Measurements from ENCODE around the gene SOX8. TPM values are rescaled to one million over a fixed set of nuclear protein-coding genes. Genes with fewer than 3 reads are reported as not detected.

SOX8 gene
- total RNA-seq, 1 experiment from 2014 or later: not detected

DNA sequence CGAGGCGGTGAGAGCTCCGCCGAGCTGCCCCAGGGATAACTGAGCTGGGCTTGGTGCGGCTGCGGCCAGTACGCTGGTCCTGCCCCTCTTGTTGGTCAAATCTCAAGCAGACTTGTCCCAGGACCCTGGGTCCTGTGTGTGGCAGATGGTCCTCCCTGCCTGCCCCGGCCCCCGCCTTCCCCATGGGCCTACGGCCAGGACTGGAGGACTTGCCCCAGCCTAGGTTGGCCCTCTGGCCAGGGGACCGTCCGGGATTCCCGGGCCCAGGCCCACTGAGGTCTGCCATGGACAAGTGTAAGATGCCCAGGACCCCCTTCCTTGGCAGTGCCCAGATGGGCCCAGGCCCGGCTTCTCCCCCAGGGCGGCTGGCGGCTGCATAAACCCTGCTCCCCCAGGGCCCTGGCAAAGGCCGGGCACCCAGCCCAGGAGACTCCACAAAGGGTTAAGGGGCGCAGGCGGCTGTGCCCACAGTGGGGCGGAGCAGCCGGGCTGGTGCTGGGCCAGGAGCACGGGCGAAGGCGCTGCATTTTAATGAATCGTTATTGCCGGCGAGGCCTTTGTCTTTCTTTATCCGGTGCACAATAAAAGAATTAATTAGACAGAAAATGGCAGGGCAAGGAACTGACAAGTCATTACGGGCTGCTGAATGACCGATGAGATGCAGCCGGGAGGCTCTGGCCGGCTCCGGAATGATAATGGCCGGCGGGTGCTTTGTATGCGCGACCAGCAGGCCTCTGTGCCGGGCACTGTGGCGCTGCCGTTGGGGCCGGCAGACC lies 9.1 kb downstream of the SOX8 start:
- H3K79me2 ChIP-seq (ENCODE audit: low read length): no peaks in the 10 kb centered on the region
- H2AFZ ChIP-seq (ENCODE audit: low read length): no peak overlapping the region
- no peaks in the 10 kb centered on the region for H3K4me1 ChIP-seq (ENCODE audit: low read length)
- no peaks in the 10 kb centered on the region for H3K36me3 ChIP-seq (ENCODE audit: insufficient read depth, low read length)
- H3K4me2 ChIP-seq (ENCODE audit: low read depth, low read length, poor library complexity, severe bottlenecking): no peak overlapping the region
- H3K9me3 ChIP-seq (ENCODE audit: low read length): no peaks in the 10 kb centered on the region
- no peaks in the 10 kb centered on the region for H3K27me3 ChIP-seq (ENCODE audit: low read length)
- H4K20me1 ChIP-seq (ENCODE audit: insufficient read depth, low read depth, low read length): no peaks in the 10 kb centered on the region
- no peaks in the 10 kb centered on the region for H3K9me2 ChIP-seq (replicated peaks; ENCODE audit: insufficient read depth, low read length)
- no peak overlapping the region for H3K27ac ChIP-seq (ENCODE audit: low read length)
- H3K4me3 ChIP-seq (ENCODE audit: low read length): no peak overlapping the region
- DNase-seq: no peak
- no peak overlapping the region for H3K9ac ChIP-seq (ENCODE audit: low read length)

DNA sequence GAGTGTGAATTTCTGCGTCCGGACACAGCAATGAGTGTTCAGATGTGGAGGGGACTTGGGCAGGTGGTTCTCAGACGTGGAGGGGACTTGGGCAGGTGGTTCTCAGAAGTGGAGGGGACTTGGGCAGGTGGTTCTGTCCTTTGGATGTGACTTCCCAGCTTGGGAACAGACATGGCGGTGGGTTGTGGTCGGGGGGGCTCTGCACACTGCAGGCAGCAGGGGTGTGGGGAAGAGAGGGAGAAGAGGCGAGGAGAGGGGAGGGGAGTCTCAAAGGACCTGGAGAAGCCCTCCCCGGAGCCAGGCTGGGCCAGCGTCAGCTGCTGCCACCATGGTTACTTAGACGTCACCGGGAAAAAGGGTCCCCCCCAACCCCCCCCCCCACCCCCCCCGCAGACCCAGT lies 9.8 kb downstream of the SOX8 start:
- DNase-seq: no peak
- Histone ChIP-seq H3K79me2 (ENCODE audit: low read length) (no peaks in the 10 kb centered on the region), H3K9ac (ENCODE audit: low read length) (no peak overlapping the region), H3K4me1 (ENCODE audit: low read length) (no peaks in the 10 kb centered on the region), H3K4me3 (ENCODE audit: low read length) (no peak overlapping the region), H3K27ac (ENCODE audit: low read length) (no peak overlapping the region), H3K4me2 (ENCODE audit: low read depth, low read length, poor library complexity, severe bottlenecking) (no peak overlapping the region), H3K9me2 (replicated peaks; ENCODE audit: insufficient read depth, low read length) (no peaks in the 10 kb centered on the region), H3K9me3 (ENCODE audit: low read length) (no peaks in the 10 kb centered on the region), H3K27me3 (ENCODE audit: low read length) (no peaks in the 10 kb centered on the region), H2AFZ (ENCODE audit: low read length) (no peak overlapping the region), H3K36me3 (ENCODE audit: insufficient read depth, low read length) (no peaks in the 10 kb centered on the region), H4K20me1 (ENCODE audit: insufficient read depth, low read depth, low read length) (no peaks in the 10 kb centered on the region)

DNA sequence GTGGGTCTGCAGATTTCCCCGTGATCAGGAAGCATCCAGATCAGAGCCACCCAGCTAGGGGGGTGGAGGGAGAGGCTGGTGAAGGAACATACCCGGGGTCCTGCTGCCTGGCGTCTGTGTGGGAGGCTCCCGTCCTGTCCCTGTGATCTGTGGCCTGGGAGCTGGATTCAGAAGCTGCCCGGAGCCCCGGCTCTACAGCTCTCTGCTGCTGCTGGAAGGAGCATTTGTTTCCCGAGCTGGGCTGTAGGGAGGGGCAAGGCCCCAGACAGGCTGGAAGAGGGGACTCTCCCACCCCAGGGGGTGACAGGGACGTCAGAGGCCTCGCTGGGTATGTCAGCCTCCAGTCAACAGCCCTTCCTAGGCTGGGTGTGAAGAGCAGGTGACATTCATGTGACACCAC lies 10.2 kb downstream of the SOX8 start:
- H3K4me1 ChIP-seq (ENCODE audit: low read length): no peaks in the 10 kb centered on the region
- no peak overlapping the region for H2AFZ ChIP-seq (ENCODE audit: low read length)
- no peaks in the 10 kb centered on the region for H4K20me1 ChIP-seq (ENCODE audit: insufficient read depth, low read depth, low read length)
- H3K9me2 ChIP-seq (replicated peaks; ENCODE audit: insufficient read depth, low read length): no peaks in the 10 kb centered on the region
- H3K27me3 ChIP-seq (ENCODE audit: low read length): no peaks in the 10 kb centered on the region
- H3K27ac ChIP-seq (ENCODE audit: low read length): no peak overlapping the region
- no peak overlapping the region for H3K4me3 ChIP-seq (ENCODE audit: low read length)
- no peak overlapping the region for H3K9ac ChIP-seq (ENCODE audit: low read length)
- H3K4me2 ChIP-seq (ENCODE audit: low read depth, low read length, poor library complexity, severe bottlenecking): no peak overlapping the region
- no peaks in the 10 kb centered on the region for H3K36me3 ChIP-seq (ENCODE audit: insufficient read depth, low read length)
- no peaks in the 10 kb centered on the region for H3K9me3 ChIP-seq (ENCODE audit: low read length)
- no peak for DNase-seq
- H3K79me2 ChIP-seq (ENCODE audit: low read length): no peaks in the 10 kb centered on the region

GRCh38 chr16:993731-994130 lies 12.2 kb downstream of the SOX8 start:
- H3K9me3 ChIP-seq (ENCODE audit: low read length): no peaks in the 10 kb centered on the region
- H3K4me2 ChIP-seq (ENCODE audit: low read depth, low read length, poor library complexity, severe bottlenecking): no peak overlapping the region
- H3K4me3 ChIP-seq (ENCODE audit: low read length): no peak overlapping the region
- H3K9ac ChIP-seq (ENCODE audit: low read length): no peak overlapping the region
- H3K27me3 ChIP-seq (ENCODE audit: low read length): no peaks in the 10 kb centered on the region
- DNase-seq: no peak
- H3K4me1 ChIP-seq (ENCODE audit: low read length): no peaks in the 10 kb centered on the region
- no peak overlapping the region for H3K27ac ChIP-seq (ENCODE audit: low read length)
- no peaks in the 10 kb centered on the region for H4K20me1 ChIP-seq (ENCODE audit: insufficient read depth, low read depth, low read length)
- no peaks in the 10 kb centered on the region for H3K9me2 ChIP-seq (replicated peaks; ENCODE audit: insufficient read depth, low read length)
- no peaks in the 10 kb centered on the region for H3K36me3 ChIP-seq (ENCODE audit: insufficient read depth, low read length)
- no peaks in the 10 kb centered on the region for H3K79me2 ChIP-seq (ENCODE audit: low read length)
- H2AFZ ChIP-seq (ENCODE audit: low read length): no peak overlapping the region

GRCh38 chr16:995087-995486 lies 13.5 kb downstream of the SOX8 start:
- H3K36me3 ChIP-seq (ENCODE audit: insufficient read depth, low read length): no peaks in the 10 kb centered on the region
- no peaks in the 10 kb centered on the region for H3K79me2 ChIP-seq (ENCODE audit: low read length)
- no peak overlapping the region for H3K4me2 ChIP-seq (ENCODE audit: low read depth, low read length, poor library complexity, severe bottlenecking)
- no peak overlapping the region for H3K4me3 ChIP-seq (ENCODE audit: low read length)
- H4K20me1 ChIP-seq (ENCODE audit: insufficient read depth, low read depth, low read length): no peaks in the 10 kb centered on the region
- H3K4me1 ChIP-seq (ENCODE audit: low read length): no peaks in the 10 kb centered on the region
- no peaks in the 10 kb centered on the region for H3K27me3 ChIP-seq (ENCODE audit: low read length)
- DNase-seq: no peak
- H2AFZ ChIP-seq (ENCODE audit: low read length): no peak overlapping the region
- no peak overlapping the region for H3K27ac ChIP-seq (ENCODE audit: low read length)
- no peaks in the 10 kb centered on the region for H3K9me3 ChIP-seq (ENCODE audit: low read length)
- no peaks in the 10 kb centered on the region for H3K9me2 ChIP-seq (replicated peaks; ENCODE audit: insufficient read depth, low read length)
- no peak overlapping the region for H3K9ac ChIP-seq (ENCODE audit: low read length)

DNA sequence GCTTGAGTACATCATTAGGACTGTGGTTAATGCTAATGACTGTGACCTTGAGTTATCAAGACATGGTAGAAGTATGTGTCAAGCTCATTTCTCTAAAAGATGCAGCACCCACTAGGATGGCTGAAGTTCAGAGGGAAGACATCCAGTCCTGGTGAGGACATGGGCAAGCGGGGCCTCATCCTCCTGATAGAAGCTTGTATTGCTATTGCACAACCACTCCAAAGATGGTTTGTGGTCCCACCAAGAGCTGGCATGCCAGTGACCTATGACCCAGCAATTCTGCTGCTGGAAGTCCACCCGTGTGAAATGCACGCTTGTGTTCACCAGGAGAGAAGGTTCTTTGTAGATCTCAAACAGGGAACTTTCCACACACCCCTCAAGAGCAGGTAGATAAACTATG lies 14.2 kb downstream of the SOX8 start:
- no peak overlapping the region for H2AFZ ChIP-seq (ENCODE audit: low read length)
- no peaks in the 10 kb centered on the region for H3K9me3 ChIP-seq (ENCODE audit: low read length)
- H3K27ac ChIP-seq (ENCODE audit: low read length): no peak overlapping the region

GRCh38 chr16:996681-997080 lies 15.1 kb downstream of the SOX8 start:
- Histone ChIP-seq H3K36me3 (ENCODE audit: insufficient read depth, low read length) (no peaks in the 10 kb centered on the region), H3K27me3 (ENCODE audit: low read length) (no peaks in the 10 kb centered on the region), H3K4me1 (ENCODE audit: low read length) (no peaks in the 10 kb centered on the region), H3K9me3 (ENCODE audit: low read length) (no peaks in the 10 kb centered on the region), H3K79me2 (ENCODE audit: low read length) (no peaks in the 10 kb centered on the region), H3K4me2 (ENCODE audit: low read depth, low read length, poor library complexity, severe bottlenecking) (no peak overlapping the region), H3K9me2 (replicated peaks; ENCODE audit: insufficient read depth, low read length) (no peaks in the 10 kb centered on the region), H3K9ac (ENCODE audit: low read length) (no peak overlapping the region), H4K20me1 (ENCODE audit: insufficient read depth, low read depth, low read length) (no peaks in the 10 kb centered on the region), H2AFZ (ENCODE audit: low read length) (no peak overlapping the region), H3K4me3 (ENCODE audit: low read length) (no peak overlapping the region), H3K27ac (ENCODE audit: low read length) (no peak overlapping the region)
- DNase-seq: no peak

More for the DNA sequence above, 14.2 kb downstream of the SOX8 start:
- H3K4me1 ChIP-seq (ENCODE audit: low read length): no peaks in the 10 kb centered on the region
- H3K4me3 ChIP-seq (ENCODE audit: low read length): no peak overlapping the region
- no peaks in the 10 kb centered on the region for H3K36me3 ChIP-seq (ENCODE audit: insufficient read depth, low read length)
- H3K9me2 ChIP-seq (replicated peaks; ENCODE audit: insufficient read depth, low read length): no peaks in the 10 kb centered on the region
- H4K20me1 ChIP-seq (ENCODE audit: insufficient read depth, low read depth, low read length): no peaks in the 10 kb centered on the region
- no peak overlapping the region for H3K4me2 ChIP-seq (ENCODE audit: low read depth, low read length, poor library complexity, severe bottlenecking)
- no peak for DNase-seq
- no peak overlapping the region for H3K9ac ChIP-seq (ENCODE audit: low read length)
- H3K27me3 ChIP-seq (ENCODE audit: low read length): no peaks in the 10 kb centered on the region
- no peaks in the 10 kb centered on the region for H3K79me2 ChIP-seq (ENCODE audit: low read length)

GRCh38 chr16:997440-998051 lies 16.0 kb downstream of the SOX8 start:
- H2AFZ ChIP-seq (ENCODE audit: low read length): no peak overlapping the region
- no peak overlapping the region for H3K9ac ChIP-seq (ENCODE audit: low read length)
- no peak overlapping the region for H3K27ac ChIP-seq (ENCODE audit: low read length)

More at GRCh38 chr16:997440-998051, 16.0 kb downstream of the SOX8 start:
- no peak for DNase-seq
- Histone ChIP-seq H3K4me2 (ENCODE audit: low read depth, low read length, poor library complexity, severe bottlenecking) (no peak overlapping the region), H3K4me1 (ENCODE audit: low read length) (no peaks in the 10 kb centered on the region), H3K4me3 (ENCODE audit: low read length) (no peak overlapping the region), H3K79me2 (ENCODE audit: low read length) (no peaks in the 10 kb centered on the region), H4K20me1 (ENCODE audit: insufficient read depth, low read depth, low read length) (no peaks in the 10 kb centered on the region), H3K27me3 (ENCODE audit: low read length) (no peaks in the 10 kb centered on the region), H3K9me2 (replicated peaks; ENCODE audit: insufficient read depth, low read length) (no peaks in the 10 kb centered on the region), H3K9me3 (ENCODE audit: low read length) (no peaks in the 10 kb centered on the region), H3K36me3 (ENCODE audit: insufficient read depth, low read length) (no peaks in the 10 kb centered on the region)

Data from Karpas-422 (cell line).